GM21717 (cell line): ENCODE measurements around the gene POLN.
"Not testable (repeated sequence)": the region's sequence is repeated elsewhere in the genome, so short reads cannot be mapped to it uniquely, and the experiment has no call there.

ENCODE experiments used
- ATAC-seq: cut with Tn5 transposase; IDR thresholded peaks from one replicate; pipeline ENCODE4 v1.9.1; 2021; ENCODE audit warnings: mild to moderate bottlenecking, moderate library complexity; ENCODE audit not compliant: unreplicated experiment

Gene POLN

GRCh38 chr4:2044542-2045517 lies 197.1 kb downstream of the POLN start:
- no peak for ATAC-seq

- no peak for ATAC-seq
Measured at GRCh38 chr4:2044119-2044485, 197.8 kb downstream of the POLN start.

- ATAC-seq, result no peak
Measured at GRCh38 chr4:2043396-2044118, 198.4 kb downstream of the POLN start.

GRCh38 chr4:2042947-2043395 lies 198.9 kb downstream of the POLN start:
- no peak for ATAC-seq

- peak; percentile 26 for ATAC-seq
Measured at GRCh38 chr4:2042204-2042946, 199.5 kb downstream of the POLN start.

GRCh38 chr4:2041239-2042130 lies 200.4 kb downstream of the POLN start:
- peak; percentile 57 for ATAC-seq

GRCh38 chr4:2040391-2041238 lies 201.3 kb downstream of the POLN start:
- ATAC-seq, result no peak

GRCh38 chr4:2036866-2037265 lies 205.1 kb downstream of the POLN start:
- no peak for ATAC-seq

GRCh38 chr4:2036327-2036726 lies 205.6 kb downstream of the POLN start:
- ATAC-seq, result no peak

GRCh38 chr4:2031161-2031560 lies 210.8 kb downstream of the POLN start:
- not testable (repeated sequence) for ATAC-seq

GRCh38 chr4:2027120-2027519 lies 214.8 kb downstream of the POLN start:
- ATAC-seq, result not testable (repeated sequence)

GRCh38 chr4:2025817-2026216 lies 216.1 kb downstream of the POLN start:
- ATAC-seq, result no peak

- no peak for ATAC-seq
Measured at GRCh38 chr4:2024683-2025082, 217.2 kb downstream of the POLN start.
